ENCODE results near the gene BRINP3. TPM values are rescaled to one million over a fixed set of nuclear protein-coding genes. Genes with fewer than 3 reads are reported as not detected.
A peak's percentile ranks its signal among the peaks of the same experiment; 100 is the strongest.

Gene BRINP3
- total RNA-seq, 1 donor from 2014 or later, result 2.2 TPM

DNA sequence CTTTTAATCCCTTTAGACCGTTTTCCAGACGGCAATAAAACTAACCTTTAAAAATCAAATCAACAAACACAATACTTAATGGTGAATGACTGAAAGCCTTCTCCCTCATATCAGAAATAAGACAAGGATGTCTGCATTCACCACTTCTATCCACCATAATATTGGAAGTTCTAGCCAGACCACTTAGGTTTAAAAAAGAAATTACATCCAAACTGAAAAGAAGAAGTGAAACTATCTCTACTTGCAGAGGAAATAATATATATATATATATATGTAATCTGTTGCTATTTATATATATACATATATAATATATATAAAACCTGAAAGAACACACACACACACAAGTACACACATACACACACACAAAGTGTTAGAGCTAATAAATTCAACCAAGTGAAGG, 100.4 kb downstream of the BRINP3 start:
- H3K27me3 Mint-ChIP-seq (ENCODE audit: unreplicated experiment), result no peaks in the 10 kb centered on the region
- H3K4me3 Mint-ChIP-seq (ENCODE audit: unreplicated experiment), result no peak overlapping the region
- TF ChIP-seq, protein P1, sequence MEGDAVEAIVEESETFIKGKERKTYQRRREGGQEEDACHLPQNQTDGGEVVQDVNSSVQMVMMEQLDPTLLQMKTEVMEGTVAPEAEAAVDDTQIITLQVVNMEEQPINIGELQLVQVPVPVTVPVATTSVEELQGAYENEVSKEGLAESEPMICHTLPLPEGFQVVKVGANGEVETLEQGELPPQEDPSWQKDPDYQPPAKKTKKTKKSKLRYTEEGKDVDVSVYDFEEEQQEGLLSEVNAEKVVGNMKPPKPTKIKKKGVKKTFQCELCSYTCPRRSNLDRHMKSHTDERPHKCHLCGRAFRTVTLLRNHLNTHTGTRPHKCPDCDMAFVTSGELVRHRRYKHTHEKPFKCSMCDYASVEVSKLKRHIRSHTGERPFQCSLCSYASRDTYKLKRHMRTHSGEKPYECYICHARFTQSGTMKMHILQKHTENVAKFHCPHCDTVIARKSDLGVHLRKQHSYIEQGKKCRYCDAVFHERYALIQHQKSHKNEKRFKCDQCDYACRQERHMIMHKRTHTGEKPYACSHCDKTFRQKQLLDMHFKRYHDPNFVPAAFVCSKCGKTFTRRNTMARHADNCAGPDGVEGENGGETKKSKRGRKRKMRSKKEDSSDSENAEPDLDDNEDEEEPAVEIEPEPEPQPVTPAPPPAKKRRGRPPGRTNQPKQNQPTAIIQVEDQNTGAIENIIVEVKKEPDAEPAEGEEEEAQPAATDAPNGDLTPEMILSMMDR (IDR thresholded peaks at IDR 0.05; ENCODE audit: unreplicated experiment), result no peak
- no peak overlapping the region for H3K27ac Mint-ChIP-seq (ENCODE audit: unreplicated experiment)
- DNase-seq (ENCODE audit: low spot score), result no peak
- no peaks in the 10 kb centered on the region for H3K9me3 Mint-ChIP-seq (ENCODE audit: unreplicated experiment)
- H3K4me1 Mint-ChIP-seq (ENCODE audit: unreplicated experiment), result no peaks in the 10 kb centered on the region
- no peaks in the 10 kb centered on the region for H3K36me3 Mint-ChIP-seq (ENCODE audit: low read depth, unreplicated experiment)

DNA sequence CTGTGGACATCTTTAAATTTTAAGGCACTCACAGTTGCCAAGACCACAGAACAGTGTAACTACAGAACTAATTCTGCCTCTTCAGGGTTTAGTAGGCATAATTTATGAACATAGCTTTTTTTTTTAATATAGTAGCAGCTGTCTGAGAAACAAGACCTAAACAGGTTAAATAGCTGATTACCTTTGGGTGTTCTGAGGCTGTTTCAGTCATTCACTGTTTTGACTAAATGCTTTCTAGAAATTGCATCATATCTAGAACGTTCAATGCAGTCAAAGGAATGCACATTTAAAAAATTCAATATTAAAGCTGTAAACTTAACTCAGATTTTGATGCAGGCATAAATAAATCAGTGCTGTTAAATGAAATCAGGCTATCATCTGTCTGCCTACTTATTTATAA, 101.6 kb downstream of the BRINP3 start:
- no peaks in the 10 kb centered on the region for H3K4me1 Mint-ChIP-seq (ENCODE audit: unreplicated experiment)
- no peaks in the 10 kb centered on the region for H3K36me3 Mint-ChIP-seq (ENCODE audit: low read depth, unreplicated experiment)
- no peaks in the 10 kb centered on the region for H3K27me3 Mint-ChIP-seq (ENCODE audit: unreplicated experiment)
- H3K9me3 Mint-ChIP-seq (ENCODE audit: unreplicated experiment), result no peaks in the 10 kb centered on the region
- DNase-seq (ENCODE audit: low spot score), result no peak
- H3K27ac Mint-ChIP-seq (ENCODE audit: unreplicated experiment), result no peak overlapping the region
- no peak overlapping the region for H3K4me3 Mint-ChIP-seq (ENCODE audit: unreplicated experiment)
- TF ChIP-seq, protein P1 (IDR thresholded peaks at IDR 0.05; ENCODE audit: unreplicated experiment), result no peak

DNA sequence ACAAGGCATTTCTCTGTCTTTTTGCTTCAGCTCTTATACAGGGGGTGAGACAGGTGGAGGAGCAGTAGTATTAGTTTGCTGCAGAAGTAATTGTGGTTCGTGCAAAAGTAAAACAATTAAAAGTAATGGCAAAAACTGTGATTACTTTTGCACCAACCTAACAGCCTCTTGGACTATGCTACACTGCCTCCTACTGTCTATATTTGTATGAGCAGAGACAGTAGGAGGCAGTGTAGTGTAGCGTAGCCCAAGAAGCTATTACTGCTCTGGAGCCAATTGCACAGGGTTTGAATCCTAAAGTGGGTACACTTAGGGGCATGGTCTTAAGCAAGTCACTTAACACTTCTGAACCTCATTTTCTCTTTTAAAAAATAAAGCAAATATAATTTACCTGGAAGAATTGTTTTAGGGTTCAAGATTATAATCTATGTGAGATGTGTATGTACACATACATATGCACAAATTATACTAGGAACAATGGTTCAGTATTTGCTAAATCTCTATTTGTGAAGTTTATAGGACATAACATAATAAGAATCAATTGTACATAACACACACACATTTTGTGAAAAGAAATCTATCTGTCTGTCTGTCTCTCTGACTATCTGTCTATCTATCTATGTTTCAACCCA, 103.8 kb downstream of the BRINP3 start:
- TF ChIP-seq, protein P1 (IDR thresholded peaks at IDR 0.05; ENCODE audit: unreplicated experiment), result peak; percentile 41
- Mint-ChIP-seq H3K27me3 (ENCODE audit: unreplicated experiment) (no peaks in the 10 kb centered on the region), H3K4me1 (ENCODE audit: unreplicated experiment) (no peaks in the 10 kb centered on the region), H3K9me3 (ENCODE audit: unreplicated experiment) (no peaks in the 10 kb centered on the region), H3K4me3 (ENCODE audit: unreplicated experiment) (no peak overlapping the region), H3K27ac (ENCODE audit: unreplicated experiment) (no peak overlapping the region), H3K36me3 (ENCODE audit: low read depth, unreplicated experiment) (no peaks in the 10 kb centered on the region)
- peak; percentile 11 for DNase-seq (ENCODE audit: low spot score)

DNA sequence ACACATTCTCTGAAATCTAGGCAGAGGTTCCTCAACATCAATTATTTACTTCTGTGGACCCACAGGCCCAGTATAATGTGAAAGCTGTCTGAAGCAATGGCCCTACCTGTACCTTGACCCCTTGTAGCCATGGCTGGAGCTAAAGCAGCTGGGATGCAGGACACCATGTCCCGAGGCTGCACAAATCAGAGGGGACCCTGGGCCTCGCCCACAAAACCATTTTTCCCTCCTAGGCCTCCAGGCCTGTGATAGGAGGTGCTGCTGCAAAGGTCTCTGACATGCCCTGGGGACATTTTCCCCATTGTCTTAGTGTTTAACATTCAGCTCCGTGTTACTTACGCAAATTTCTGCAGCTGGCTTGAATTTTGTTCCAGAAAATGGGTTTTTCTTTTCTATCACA, 110.5 kb downstream of the BRINP3 start:
- H3K27me3 Mint-ChIP-seq (ENCODE audit: unreplicated experiment), result no peaks in the 10 kb centered on the region
- no peak overlapping the region for H3K4me3 Mint-ChIP-seq (ENCODE audit: unreplicated experiment)
- H3K4me1 Mint-ChIP-seq (ENCODE audit: unreplicated experiment), result no peaks in the 10 kb centered on the region
- peaks cover 9% of the 10 kb centered on the region for H3K9me3 Mint-ChIP-seq (ENCODE audit: unreplicated experiment)
- peaks cover 3% of the 10 kb centered on the region for H3K36me3 Mint-ChIP-seq (ENCODE audit: low read depth, unreplicated experiment)
- no peak overlapping the region for H3K27ac Mint-ChIP-seq (ENCODE audit: unreplicated experiment)
- TF ChIP-seq, protein P1 (IDR thresholded peaks at IDR 0.05; ENCODE audit: unreplicated experiment), result no peak
- no peak for DNase-seq (ENCODE audit: low spot score)

DNA sequence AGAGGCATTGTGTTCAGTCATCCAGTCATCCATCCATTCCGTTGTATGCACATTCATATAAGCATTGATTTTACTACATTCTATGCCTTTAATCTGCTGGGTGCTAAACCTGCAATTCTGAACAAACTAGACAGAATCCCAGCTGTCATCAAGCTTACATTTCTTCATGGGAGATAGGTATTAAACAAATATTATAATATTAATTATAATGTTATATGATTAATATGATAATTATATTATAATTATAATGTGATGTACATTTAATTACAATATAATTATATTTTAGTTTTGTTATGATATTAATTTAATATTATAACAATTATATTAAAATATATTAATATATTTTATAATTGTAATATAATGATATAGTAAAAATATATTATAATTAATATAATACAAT, 112.4 kb downstream of the BRINP3 start:
- DNase-seq (ENCODE audit: low spot score), result no peak
- peaks cover 3% of the 10 kb centered on the region for H3K36me3 Mint-ChIP-seq (ENCODE audit: low read depth, unreplicated experiment)
- H3K4me1 Mint-ChIP-seq (ENCODE audit: unreplicated experiment), result no peaks in the 10 kb centered on the region
- H3K9me3 Mint-ChIP-seq (ENCODE audit: unreplicated experiment), result peaks cover 9% of the 10 kb centered on the region
- H3K4me3 Mint-ChIP-seq (ENCODE audit: unreplicated experiment), result no peak overlapping the region
- no peak overlapping the region for H3K27ac Mint-ChIP-seq (ENCODE audit: unreplicated experiment)
- TF ChIP-seq, protein P1 (IDR thresholded peaks at IDR 0.05; ENCODE audit: unreplicated experiment), result no peak
- no peaks in the 10 kb centered on the region for H3K27me3 Mint-ChIP-seq (ENCODE audit: unreplicated experiment)
